K562 (cell line): ENCODE measurements around the gene OGFR. TPM values are rescaled to one million over a fixed set of nuclear protein-coding genes. Genes with fewer than 3 reads are reported as not detected.

Source experiments
- ATAC-seq: fragments of 200-7000 bp; cut with Tn5 transposase; 3 replicates; pipeline ENCODE4 v1.9.1; 2020; ENCODE audit warnings: moderate library complexity
- BruUV-seq: library from RNA; stranded (reverse); fragments of 400-500 nt; replicated peaks from 2 replicates; lab custom pipeline; 2021; lab: Mats Ljungman, UMichigan
- CTCF ChIA-PET: fragments of 300-600 bp; formaldehyde crosslinking; extraction: SDS; loops from one replicate; lab custom pipeline; 2021; ENCODE audit warnings: low intra/inter-chr PET ratio; lab: Yijun Ruan, JAX
- POLR2A ChIA-PET: fragments of 300-600, 350-650 bp; sonication (Branson Sonifier 250); formaldehyde crosslinking; extraction: SDS; loops from one replicate; lab custom pipeline; 2021; ENCODE audit warnings: antibody characterized with exemption, inconsistent platforms; lab: Yijun Ruan, JAX
- DNase-seq, 4 experiments: peaks; one replicate each; pipeline versions ENCODE4 v3.0.0 to v3.0.0-alpha.2; 2011 to 2018; ENCODE audit warnings: low spot score in 3 of 4, mixed read lengths in 3 of 4; ENCODE audit errors: extremely low read depth in 1 of 4
- FAIRE-seq: peaks from 2 replicates; lab custom pipeline; 2011; peaks lifted over from hg19 to GRCh38; lab: Jason Lieb, UNC
- H2AFZ ChIP-seq: 2 replicates; pipeline ENCODE4 v1.6.0; 2011; ENCODE audit warnings: low read depth, low read length, control low read depth, inconsistent platforms
- H3K27ac ChIP-seq: fragments of 200-600 bp; 3 replicates; pipeline ENCODE4 v1.8.0; 2011; ENCODE audit warnings: low read depth, mild to moderate bottlenecking, control low read depth, inconsistent platforms, low read length, moderate library complexity, mixed read lengths; ENCODE audit errors: extremely low read depth
- H3K27me3 ChIP-seq, 2 experiments: fragments of 300-600 bp in 1 of 2; 2 replicates in 1 of 2; 3 replicates in 1 of 2; pipeline versions ENCODE4 v1.6.0 to v1.8.0; 2011; ENCODE audit warnings: inconsistent platforms in 2 of 2, low read length in 2 of 2, mild to moderate bottlenecking in 1 of 2, mixed read lengths in 1 of 2, moderate library complexity in 1 of 2; ENCODE audit not compliant: control insufficient read depth in 2 of 2, insufficient read depth in 2 of 2
- H3K36me3 ChIP-seq: fragments of 300-600 bp; 3 replicates; pipeline ENCODE4 v1.8.0; 2011; ENCODE audit warnings: mild to moderate bottlenecking, low read length, inconsistent platforms; ENCODE audit not compliant: control insufficient read depth, insufficient read depth
- H3K4me1 ChIP-seq, 2 experiments: fragments of 200-600 bp in 1 of 2; replicated peaks in 1 of 2; 2 replicates in 1 of 2; 3 replicates in 1 of 2; pipeline versions ENCODE4 v1.5.1 to v1.8.0; 2011; ENCODE audit warnings: inconsistent platforms in 2 of 2, low read length in 2 of 2, mild to moderate bottlenecking in 1 of 2, mixed read lengths in 1 of 2, moderate library complexity in 1 of 2; ENCODE audit not compliant: control insufficient read depth in 2 of 2, insufficient read depth in 2 of 2
- H3K4me2 ChIP-seq: 2 replicates; pipeline ENCODE4 v1.6.1; 2011; ENCODE audit warnings: low read length, control low read depth, inconsistent platforms, mixed read lengths; ENCODE audit not compliant: insufficient read depth
- H3K4me3 ChIP-seq: fragments of 200-600 bp; sonication (generic), shearing (Covaris generic); 2 replicates; pipeline ENCODE4 v1.5.1; 2016; ENCODE audit warnings: control low read depth, inconsistent platforms
- H3K79me2 ChIP-seq: fragments of 200-600 bp; 3 replicates; pipeline ENCODE4 v1.8.0; 2011; ENCODE audit warnings: low read length, inconsistent platforms; ENCODE audit not compliant: control insufficient read depth, insufficient read depth
- H3K9ac ChIP-seq, 2 experiments: 2 replicates each; pipeline versions ENCODE4 v1.6.0 to v1.6.1; 2011; ENCODE audit warnings: low read depth in 2 of 2, low read length in 2 of 2, control low read depth in 1 of 2, inconsistent platforms in 1 of 2, mild to moderate bottlenecking in 1 of 2, mixed read lengths in 1 of 2; ENCODE audit not compliant: insufficient read depth in 1 of 2
- H3K9me1 ChIP-seq: one replicate; pipeline ENCODE4 v1.6.0; 2011; ENCODE audit warnings: inconsistent platforms, mild to moderate bottlenecking, low read length, moderate library complexity; ENCODE audit not compliant: control insufficient read depth, insufficient read depth
- H3K9me3 ChIP-seq: replicated peaks from 2 replicates; pipeline ENCODE4 v1.5.1; 2011; ENCODE audit warnings: low read depth, low read length, inconsistent platforms; ENCODE audit not compliant: control insufficient read depth, insufficient read depth
- H4K20me1 ChIP-seq: replicated peaks from 2 replicates; pipeline ENCODE4 v1.6.1; 2011; ENCODE audit warnings: low read length, inconsistent platforms, mixed read lengths; ENCODE audit not compliant: control insufficient read depth, insufficient read depth
- DPF2 ChIP-seq: fragments of 450-650 bp; IDR thresholded peaks from 2 replicates; pipeline ENCODE4 v1.6.1; 2016
- GATA2 ChIP-seq: sonication (generic); formaldehyde crosslinking; IDR thresholded peaks from 2 replicates; pipeline ENCODE4 v1.4.0; 2020; ENCODE audit warnings: mild to moderate bottlenecking, missing genetic modification reagents
- POLR2G ChIP-seq: fragments of 200-400 bp; formaldehyde crosslinking; IDR thresholded peaks from 2 replicates; pipeline ENCODE4 v1.6.1; 2017; ENCODE audit warnings: low read depth, mild to moderate bottlenecking, antibody characterized with exemption, low read length, moderate library complexity
- PTRF ChIP-seq: fragments of 450-650 bp; IDR thresholded peaks from 2 replicates; pipeline ENCODE4 v1.6.1; 2016; ENCODE audit warnings: mild to moderate bottlenecking, missing genetic modification characterization, missing compliant biosample characterization
- TRIM25 ChIP-seq: fragments of 450-650 bp; IDR thresholded peaks from 2 replicates; pipeline ENCODE4 v1.7.0; 2016; ENCODE audit warnings: borderline replicate concordance
- ZNF316 ChIP-seq: fragments of 450-650 bp; IDR thresholded peaks from 2 replicates; pipeline ENCODE4 v1.6.1; 2016
- ZNF668 ChIP-seq: fragments of 250-450 bp; sonication (Bioruptor Pico); IDR thresholded peaks from 2 replicates; pipeline ENCODE4 v1.8.0; 2022; ENCODE audit warnings: mild to moderate bottlenecking, inconsistent platforms
- WGBS: fragments of 100-300 bp; shearing (Covaris generic); methylation state at CpG from one replicate; pipeline ENCODE4 v1.1.6; 2016; ENCODE audit warnings: low coverage, mixed read lengths; ENCODE audit not compliant: insufficient coverage; ENCODE audit errors: missing lambda C conversion rate; 5-methylcytosine and 5-hydroxymethylcytosine counted together
- in situ Hi-C: fragments of 300-500 bp; cut with MboI; formaldehyde crosslinking; loops from 4 replicates; pipeline ENCODE4 v1.15.0; 2018; ENCODE audit warnings: inconsistent platforms, mixed read lengths
- intact Hi-C: fragments of 100-400 bp; cut with micrococcal nuclease; formaldehyde crosslinking; loops from 2 replicates; pipeline ENCODE4 v1.14.2; 2022
- polyA plus RNA-seq, 8 experiments: library from polyadenylated mRNA; depleted of rRNA in 4 of 8; stranded (reverse) in 5 of 8; unstranded in 3 of 8; fragments of >200 nt; fragmentation: Nextera tagmentation in 2 of 8; fragmentation: Illumina TruSeq in 1 of 8; extraction: Ambion mirVana in 2 of 8; extraction: Trizol in 1 of 8; gene quantifications; 2 replicates each; pipeline versions ENCODE4 v1.2.1 to v1.2.3, GENCODE V29; 2011 to 2014; ENCODE audit warnings: inconsistent platforms in 1 of 8, missing spikeins in 1 of 8
- total RNA-seq, 7 experiments: library from RNA; depleted of rRNA in 6 of 7; stranded (reverse); fragments of >200 nt in 6 of 7; fragmentation: Illumina TruSeq in 2 of 7; extraction: Trizol in 2 of 7; gene quantifications; 2 replicates each; pipeline versions ENCODE4 v1.2.1 to v1.2.3, GENCODE V29; 2011 to 2021; ENCODE audit warnings: low replicate concordance in 1 of 7
- TF ChIP-seq, protein P1 (sequence below), 2 experiments: IDR thresholded peaks; 2 replicates each; pipeline ENCODE4 v1.6.1; 2011; ENCODE audit warnings: borderline replicate concordance in 1 of 2, control low read depth in 1 of 2, low read depth in 1 of 2, low read length in 1 of 2, mild to moderate bottlenecking in 1 of 2, mixed read lengths in 1 of 2, moderate library complexity in 1 of 2; ENCODE audit not compliant: insufficient read depth in 1 of 2, insufficient read length in 1 of 2, poor library complexity in 1 of 2, severe bottlenecking in 1 of 2; ENCODE audit errors: extremely low read depth in 1 of 2

Gene OGFR
- total and polyA plus RNA-seq, 9 of the 15 experiments (the other 6 are each of a cell fraction or from before 2014, with no cell fraction given) = 0.39 to 56.3 (median 17.5) TPM

- H3K9me3 ChIP-seq = no peaks in the 10 kb centered on the region
- BruUV-seq = no TSS peak
- H3K4me3 ChIP-seq = no peak overlapping the region
- POLR2A ChIA-PET = interaction anchor here (1.1 to 1.2 kb wide), 2 partner anchors 28 to 40 kb away, joined by 3 read pairs; no protein-coding TSS in a partner anchor
- peaks cover 12% of the 10 kb centered on the region for H4K20me1 ChIP-seq
- intact Hi-C loops (no loop called here), in situ Hi-C loops (no loop called here)
- H3K4me1 ChIP-seq = peaks cover 0 to 41% of the 10 kb centered on the region in 2 experiments; a peak in 3 of 5 replicates
- H3K4me2 ChIP-seq = no peak overlapping the region
- no peak overlapping the region for H3K27ac ChIP-seq
- TF ChIP-seq POLR2G (peak; percentile 42; the same call in 1 of the 2 replicates), PTRF (tag) (no peak), GATA2 (CRISPR knock-in tag) (no peak), ZNF668 (CRISPR knock-in tag) (no peak), ZNF316 (0 out of 2 replicates have a peak, but pooled peaks have one; percentile 10), DPF2 (no peak), TRIM25 (no peak)
- TF ChIP-seq, protein P1, sequence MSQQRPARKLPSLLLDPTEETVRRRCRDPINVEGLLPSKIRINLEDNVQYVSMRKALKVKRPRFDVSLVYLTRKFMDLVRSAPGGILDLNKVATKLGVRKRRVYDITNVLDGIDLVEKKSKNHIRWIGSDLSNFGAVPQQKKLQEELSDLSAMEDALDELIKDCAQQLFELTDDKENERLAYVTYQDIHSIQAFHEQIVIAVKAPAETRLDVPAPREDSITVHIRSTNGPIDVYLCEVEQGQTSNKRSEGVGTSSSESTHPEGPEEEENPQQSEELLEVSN (IDR thresholded peaks at IDR 0.05; ENCODE audit: borderline replicate concordance in 1 of 2, extremely low read depth in 1 of 2, insufficient read depth in 1 of 2, insufficient read length in 1 of 2, low read depth in 1 of 2, low read length in 1 of 2, poor library complexity in 1 of 2, severe bottlenecking in 1 of 2) = peak in 1 of 2 experiments; percentile 30
- CTCF ChIA-PET = no interaction called here
- ATAC-seq = no peak
- no peaks in the 10 kb centered on the region for H3K36me3 ChIP-seq
- no peak for DNase-seq
- no peak overlapping the region; a peak in 1 of 4 replicates for H3K9ac ChIP-seq
- H2AFZ ChIP-seq = no peak overlapping the region
- H3K27me3 ChIP-seq = peaks cover 0 to 17% of the 10 kb centered on the region in 2 experiments; a peak in 2 of 5 replicates
- no peaks in the 10 kb centered on the region for H3K79me2 ChIP-seq
- no peaks in the 10 kb centered on the region for H3K9me1 ChIP-seq
- FAIRE-seq = no peak
- 8% methylated on average over 16 of the region's 16 CpGs for WGBS
Measured at GRCh38 chr20:62758226-62758912, 46.3 kb upstream of the OGFR start.
